ENCODE data around the gene THAP7.

GRCh38 chr22:20983081-20983771 lies 18.7 kb downstream of the THAP7 start:
- TF ChIP-seq CTCF (IDR thresholded peaks at IDR 0.05; ENCODE audit: low read length) (no peak), EZH2 (IDR thresholded peaks at IDR 0.05; ENCODE audit: borderline replicate concordance, low read length) (no peak)
